Omental fat pad (tissue), 4 donors: ENCODE results near the gene HTT-AS. TPM values are rescaled to one million over a fixed set of nuclear protein-coding genes. Genes with fewer than 3 reads are reported as not detected.

Experiments used
- ATAC-seq: fragments of 150-250 bp; one replicate; pipeline ENCODE4 v1.9.1; 2016; ENCODE audit warnings: mild to moderate bottlenecking, moderate library complexity; ENCODE audit not compliant: low FRiP score
- DNase-seq: peaks from one replicate; pipeline ENCODE4 v3.0.0-alpha.2; 2019; ENCODE audit warnings: low spot score
- CTCF ChIP-seq, 3 donors: fragments of 450-650 bp; IDR thresholded peaks; one replicate each; pipeline ENCODE4 v1.5.1; 2016 to 2017; ENCODE audit warnings: antibody characterized with exemption in 3 of 3, mild to moderate bottlenecking in 3 of 3, moderate library complexity in 2 of 3
- small RNA-seq: library from RNA; depleted of rRNA; stranded (forward); fragments of <200 nt; gene quantifications from one replicate; pipeline ENCODE3, GENCODE V24; 2016
- total RNA-seq, 4 donors: library from RNA; depleted of rRNA; stranded (reverse); fragments of >200 nt; gene quantifications; one replicate each; pipeline ENCODE4 v1.1.0, GENCODE V29; 2016

HTT-AS gene
- total RNA-seq, 4 donors from 2014 or later = not detected

GRCh38 chr4:3016961-3017360, 57.4 kb downstream of the HTT-AS start:
- DNase-seq = no peak
- ATAC-seq = no peak
- no peak for TF ChIP-seq CTCF (IDR thresholded peaks at IDR 0.05)

DNA sequence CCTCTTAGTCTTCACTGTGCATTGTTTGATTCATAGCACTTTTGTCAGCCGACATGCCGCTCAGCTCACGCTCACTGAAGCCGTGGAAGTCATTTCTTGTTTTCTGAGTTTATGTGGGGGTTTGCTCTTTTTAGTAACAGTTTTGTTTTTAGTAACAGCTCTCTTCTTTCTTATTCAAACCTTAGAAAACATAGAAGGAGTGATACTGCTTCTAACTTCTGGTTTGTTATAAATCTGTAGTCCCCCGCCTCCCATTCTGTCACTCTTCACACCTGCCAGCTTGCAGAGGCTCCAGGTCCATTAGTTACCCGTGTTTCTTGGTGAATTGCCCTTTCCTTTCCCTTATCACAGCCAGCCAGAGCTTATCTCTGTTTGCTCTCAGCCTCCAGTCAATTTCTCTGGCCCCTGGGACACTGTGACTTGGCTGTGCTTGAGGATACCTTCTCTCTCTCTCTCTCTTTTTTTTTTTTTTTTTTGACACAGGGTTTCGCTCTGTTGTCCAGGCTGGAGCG, 60.4 kb downstream of the HTT-AS start:
- DNase-seq = no peak
- TF ChIP-seq CTCF (IDR thresholded peaks at IDR 0.05) = no peak
- no peak for ATAC-seq

Small RNA genes lying within 50 kb of the gene (small RNA-seq; reads per million reads assigned to genes)
- gene RF02134 (not detected), gene RF02135 (not detected), gene RNU6-204P (not detected)

Other genes starting within 250 kb of the HTT-AS start
- gene ADD1, start 230.7 kb downstream of the HTT-AS start, total RNA-seq = 100 to 1,000 TPM; 155 to 269 (median 177) TPM
- gene NOP14, start 111.1 kb downstream of the HTT-AS start, total RNA-seq = 10 to 100 TPM; 20.3 to 47.6 (median 24.8) TPM
- 1 to 10 TPM; 5.1 to 6.5 (median 6.1) TPM for gene GRK4, start 111.0 kb downstream of the HTT-AS start, total RNA-seq
- gene HTT, start 143 bp upstream of the HTT-AS start, total RNA-seq = 10 to 100 TPM; 37.6 to 78.7 (median 56.3) TPM
- gene MSANTD1, start 174.6 kb upstream of the HTT-AS start, total RNA-seq = 1 to 10 TPM in 2 of 4 donors, under 1 TPM in 2; 0.31 to 1.1 (median 0.86) TPM
- gene RGS12, start 218.5 kb upstream of the HTT-AS start, total RNA-seq = 10 to 100 TPM; 11.3 to 27.6 (median 14.6) TPM